Sigmoid colon (tissue), 4 donors: ENCODE results near the gene PIK3IP1.

ENCODE experiments used
- CTCF ChIP-seq, 4 experiments: fragments of 450-650 bp in 3 of 4; fragments of 200-600 bp in 1 of 4; IDR thresholded peaks; one replicate each; pipeline ENCODE4 v1.5.1; 2016 to 2019; ENCODE audit warnings: antibody characterized with exemption in 4 of 4, mild to moderate bottlenecking in 3 of 4, moderate library complexity in 2 of 4
- POLR2AphosphoS5 ChIP-seq, 4 donors: sonication (generic); formaldehyde crosslinking; IDR thresholded peaks; one replicate each; pipeline ENCODE4 v1.6.1; 2017; ENCODE audit warnings: antibody characterized with exemption in 4 of 4

GRCh38 chr22:31281733-31282132 lies 10.6 kb downstream of the PIK3IP1 start:
- TF ChIP-seq POLR2AphosphoS5 (IDR thresholded peaks at IDR 0.05) (no peak), CTCF (IDR thresholded peaks at IDR 0.05) (no peak)
